Amygdala (tissue), 56 donors: ENCODE measurements around the gene ZNF280D.
A peak's percentile ranks its signal among the peaks of the same experiment; 100 is the strongest.

Source experiments
- DNase-seq, 56 donors: peaks; one replicate each; lab custom pipeline; 2025; lab: John Stamatoyannopoulos, UW

The ZNF280D gene

GRCh38 chr15:56653787-56654186 lies 79.5 kb downstream of the ZNF280D start:
- no peak for DNase-seq

- no peak for DNase-seq
Observed at GRCh38 chr15:56653107-56653506, 80.2 kb downstream of the ZNF280D start.

GRCh38 chr15:56648311-56648710 lies 85.0 kb downstream of the ZNF280D start:
- DNase-seq = no peak

- DNase-seq = no peak
Observed at GRCh38 chr15:56640549-56640948, 92.8 kb downstream of the ZNF280D start.

- DNase-seq = no peak
Observed at GRCh38 chr15:56640127-56640526, 93.2 kb downstream of the ZNF280D start.

- DNase-seq = no peak
Observed at GRCh38 chr15:56639631-56640030, 93.7 kb downstream of the ZNF280D start.

GRCh38 chr15:56631765-56632164 lies 101.5 kb downstream of the ZNF280D start:
- no peak for DNase-seq

GRCh38 chr15:56628893-56629532 lies 104.3 kb downstream of the ZNF280D start:
- no peak for DNase-seq

- DNase-seq = no peak
Observed at GRCh38 chr15:56619887-56620286, 113.4 kb downstream of the ZNF280D start.

- no peak for DNase-seq
Observed at GRCh38 chr15:56617628-56618027, 115.7 kb downstream of the ZNF280D start.

GRCh38 chr15:56616551-56616950 lies 116.8 kb downstream of the ZNF280D start:
- peak in 1 of 56 donors; percentile 5 for DNase-seq

- no peak for DNase-seq
Observed at GRCh38 chr15:56613811-56614210, 119.5 kb downstream of the ZNF280D start.

GRCh38 chr15:56608993-56609392 lies 124.3 kb downstream of the ZNF280D start:
- DNase-seq = no peak

- DNase-seq = no peak
Observed at GRCh38 chr15:56608140-56608778, 125.0 kb downstream of the ZNF280D start.

- DNase-seq = no peak
Observed at GRCh38 chr15:56602253-56602652, 131.1 kb downstream of the ZNF280D start.

- DNase-seq = no peak
Observed at GRCh38 chr15:56600380-56600779, 132.9 kb downstream of the ZNF280D start.

- DNase-seq = no peak
Observed at GRCh38 chr15:56598991-56599390, 134.3 kb downstream of the ZNF280D start.

GRCh38 chr15:56587686-56588085 lies 145.6 kb downstream of the ZNF280D start:
- DNase-seq = no peak

- no peak for DNase-seq
Observed at GRCh38 chr15:56586206-56586605, 147.1 kb downstream of the ZNF280D start.

GRCh38 chr15:56582785-56583184 lies 150.5 kb downstream of the ZNF280D start:
- no peak for DNase-seq
